Cortex of kidney (tissue), 1 donor: ENCODE measurements around the gene DDIT4.
"Not testable (repeated sequence)": the region's sequence is repeated elsewhere in the genome, so short reads cannot be mapped to it uniquely, and the experiment has no call there.

Experiments
- DNase-seq: peaks from one replicate; lab custom pipeline; 2025; lab: John Stamatoyannopoulos, UW

The DDIT4 gene

DNA sequence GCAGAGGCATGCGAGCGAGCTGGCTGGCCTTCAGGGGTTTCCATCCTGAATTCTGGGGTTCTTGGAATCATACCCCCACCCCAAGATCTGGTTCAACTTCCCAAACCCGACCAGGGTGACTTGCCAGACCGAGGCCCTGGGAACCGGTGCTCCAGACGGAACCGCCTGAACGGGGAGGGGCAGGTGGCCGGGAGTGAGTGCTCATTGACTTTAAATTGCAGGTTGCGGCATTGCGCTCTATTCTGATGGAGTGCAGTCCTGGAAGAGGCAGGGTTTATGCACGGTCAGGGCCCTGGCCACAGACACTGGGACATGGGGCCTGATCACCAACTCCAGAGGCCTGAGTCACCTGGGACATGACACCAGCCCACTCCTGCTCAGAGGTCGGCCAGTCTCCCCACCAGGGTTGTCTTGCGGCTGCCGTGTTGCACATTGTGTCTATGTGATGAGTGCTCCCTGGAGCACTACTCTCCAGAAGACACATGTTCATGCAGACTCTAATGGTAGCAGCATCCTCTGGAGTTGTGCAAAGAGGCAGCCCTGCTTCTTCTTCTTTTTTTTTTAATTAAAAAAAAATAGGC is 5.8 kb upstream of the DDIT4 start:
- DNase-seq: no peak

DNA sequence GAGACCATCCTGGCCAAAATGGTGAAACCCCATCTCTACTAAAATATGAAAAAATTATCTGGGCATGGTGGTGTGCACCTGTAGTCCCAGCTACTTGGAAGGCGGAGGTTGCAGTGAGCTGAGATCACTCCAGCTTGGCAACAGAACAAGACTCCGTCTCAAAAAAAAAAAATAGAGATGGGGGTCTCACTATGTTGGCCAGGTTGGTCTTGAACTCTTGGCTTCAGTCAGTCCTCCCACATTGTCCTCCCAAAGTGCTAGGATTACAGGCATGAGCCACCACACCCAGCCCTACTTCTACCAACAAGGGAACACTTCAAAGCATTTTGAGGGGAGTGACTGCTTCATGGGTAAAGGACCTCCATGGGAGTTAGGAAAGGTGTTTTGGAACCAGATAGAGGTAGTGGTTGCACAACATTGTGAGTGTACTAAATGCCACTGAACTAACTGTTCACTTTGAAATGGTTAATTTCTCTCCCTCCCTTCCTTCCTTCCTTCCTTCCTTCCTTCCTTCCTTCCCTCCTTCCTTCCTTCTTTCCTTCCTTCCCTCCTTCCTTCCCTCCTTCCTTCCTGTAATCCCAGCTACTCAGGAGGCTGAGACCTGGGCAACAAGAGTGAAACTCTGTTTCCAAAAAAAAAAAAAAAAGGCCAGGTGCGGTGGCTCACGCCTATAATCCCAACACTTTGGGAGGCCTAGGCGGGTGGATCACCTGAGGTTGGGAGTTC is 5.1 kb upstream of the DDIT4 start:
- not testable (repeated sequence) for DNase-seq

DNA sequence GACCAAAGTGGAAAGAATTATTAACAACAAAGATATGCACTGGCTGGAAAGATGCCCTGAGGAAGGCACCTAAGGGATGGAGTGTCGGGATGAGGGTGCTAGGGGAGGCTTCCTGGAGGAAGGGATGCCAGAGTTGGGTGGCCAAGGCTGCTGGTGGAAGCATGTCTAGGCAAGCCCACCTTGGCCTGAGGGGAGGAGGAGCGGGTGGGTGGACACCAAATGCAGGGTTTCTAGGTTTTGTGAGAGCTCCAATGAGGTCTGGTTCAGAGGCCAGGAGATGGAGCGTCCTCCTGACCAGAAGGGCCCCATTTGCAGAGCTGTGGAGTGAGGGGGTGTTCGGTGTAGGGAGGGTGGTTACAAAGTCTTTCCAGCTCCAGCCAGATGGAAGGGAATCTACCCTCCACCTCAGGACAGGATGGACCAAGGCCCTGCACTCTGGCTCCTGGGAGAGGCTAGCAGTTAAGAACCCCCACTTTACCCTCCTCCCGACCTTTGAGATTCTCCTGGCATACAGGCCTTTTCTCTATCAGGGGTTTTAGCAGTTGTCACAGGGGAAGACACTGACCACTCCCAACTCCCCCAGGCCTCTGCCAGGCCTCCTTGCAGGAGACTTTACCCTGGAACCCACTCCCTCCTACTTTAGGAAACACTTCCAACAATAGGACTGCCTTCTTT is 3.0 kb upstream of the DDIT4 start:
- DNase-seq: no peak

DNA sequence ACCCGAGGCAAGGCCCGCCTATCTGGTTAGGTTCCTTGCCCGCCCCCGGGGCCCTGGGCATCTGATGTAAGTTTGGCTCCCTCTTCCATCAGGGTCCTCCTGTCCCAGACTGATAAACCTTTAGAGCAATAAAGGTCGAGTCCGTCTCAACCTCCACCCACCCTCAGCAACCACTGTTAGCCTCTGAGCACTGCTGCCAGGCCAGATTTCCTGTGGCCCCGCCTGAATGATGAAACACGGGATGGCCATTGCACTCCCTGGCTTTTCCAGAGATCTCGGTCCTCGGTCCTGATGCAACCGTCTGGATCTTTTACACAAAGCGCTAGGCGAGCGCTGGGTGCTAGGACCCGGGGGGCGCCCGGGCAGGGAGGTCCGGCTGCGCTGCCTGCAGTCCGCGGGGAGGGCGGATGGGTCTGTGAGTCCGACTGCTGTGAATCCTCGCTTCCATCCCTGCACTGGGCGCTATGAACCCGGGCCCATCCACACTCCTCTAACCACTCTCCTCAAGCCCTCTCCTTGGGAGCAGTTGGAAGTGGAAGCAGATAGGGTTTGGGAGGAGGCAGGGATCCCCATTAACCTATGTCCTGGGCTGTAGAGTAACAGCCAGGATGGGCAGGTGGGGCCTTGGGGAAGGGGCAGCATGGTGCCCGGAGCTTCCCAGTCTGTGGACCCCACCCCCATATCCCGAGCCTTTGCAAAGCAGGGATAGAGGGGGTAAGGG is 875 bp upstream of the DDIT4 start:
- no peak for DNase-seq

DNA sequence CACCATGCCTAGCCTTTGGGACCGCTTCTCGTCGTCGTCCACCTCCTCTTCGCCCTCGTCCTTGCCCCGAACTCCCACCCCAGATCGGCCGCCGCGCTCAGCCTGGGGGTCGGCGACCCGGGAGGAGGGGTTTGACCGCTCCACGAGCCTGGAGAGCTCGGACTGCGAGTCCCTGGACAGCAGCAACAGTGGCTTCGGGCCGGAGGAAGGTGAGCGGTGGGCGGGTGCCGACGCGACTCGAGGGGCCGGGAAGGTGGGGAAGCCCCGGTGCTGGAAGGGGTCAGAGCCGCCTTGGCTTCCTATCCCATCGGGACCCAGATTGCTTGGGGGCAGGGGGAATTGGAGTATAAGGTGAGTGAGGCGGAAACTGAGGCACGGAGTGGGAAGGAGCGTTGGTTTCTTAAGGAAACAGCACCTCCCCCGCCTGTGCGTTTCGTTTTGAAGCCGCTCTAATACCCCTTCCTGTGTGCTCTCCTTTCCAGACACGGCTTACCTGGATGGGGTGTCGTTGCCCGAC is 547 bp downstream of the DDIT4 start:
- DNase-seq: no peak

DNA sequence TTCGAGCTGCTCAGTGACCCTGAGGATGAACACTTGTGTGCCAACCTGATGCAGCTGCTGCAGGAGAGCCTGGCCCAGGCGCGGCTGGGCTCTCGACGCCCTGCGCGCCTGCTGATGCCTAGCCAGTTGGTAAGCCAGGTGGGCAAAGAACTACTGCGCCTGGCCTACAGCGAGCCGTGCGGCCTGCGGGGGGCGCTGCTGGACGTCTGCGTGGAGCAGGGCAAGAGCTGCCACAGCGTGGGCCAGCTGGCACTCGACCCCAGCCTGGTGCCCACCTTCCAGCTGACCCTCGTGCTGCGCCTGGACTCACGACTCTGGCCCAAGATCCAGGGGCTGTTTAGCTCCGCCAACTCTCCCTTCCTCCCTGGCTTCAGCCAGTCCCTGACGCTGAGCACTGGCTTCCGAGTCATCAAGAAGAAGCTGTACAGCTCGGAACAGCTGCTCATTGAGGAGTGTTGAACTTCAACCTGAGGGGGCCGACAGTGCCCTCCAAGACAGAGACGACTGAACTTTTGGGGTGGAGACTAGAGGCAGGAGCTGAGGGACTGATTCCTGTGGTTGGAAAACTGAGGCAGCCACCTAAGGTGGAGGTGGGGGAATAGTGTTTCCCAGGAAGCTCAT is 1.1 kb downstream of the DDIT4 start:
- no peak for DNase-seq

DNA sequence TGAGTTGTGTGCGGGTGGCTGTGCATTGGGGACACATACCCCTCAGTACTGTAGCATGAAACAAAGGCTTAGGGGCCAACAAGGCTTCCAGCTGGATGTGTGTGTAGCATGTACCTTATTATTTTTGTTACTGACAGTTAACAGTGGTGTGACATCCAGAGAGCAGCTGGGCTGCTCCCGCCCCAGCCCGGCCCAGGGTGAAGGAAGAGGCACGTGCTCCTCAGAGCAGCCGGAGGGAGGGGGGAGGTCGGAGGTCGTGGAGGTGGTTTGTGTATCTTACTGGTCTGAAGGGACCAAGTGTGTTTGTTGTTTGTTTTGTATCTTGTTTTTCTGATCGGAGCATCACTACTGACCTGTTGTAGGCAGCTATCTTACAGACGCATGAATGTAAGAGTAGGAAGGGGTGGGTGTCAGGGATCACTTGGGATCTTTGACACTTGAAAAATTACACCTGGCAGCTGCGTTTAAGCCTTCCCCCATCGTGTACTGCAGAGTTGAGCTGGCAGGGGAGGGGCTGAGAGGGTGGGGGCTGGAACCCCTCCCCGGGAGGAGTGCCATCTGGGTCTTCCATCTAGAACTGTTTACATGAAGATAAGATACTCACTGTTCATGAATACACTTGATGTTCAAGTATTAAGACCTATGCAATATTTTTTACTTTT is 1.8 kb downstream of the DDIT4 start:
- DNase-seq: no peak

DNA sequence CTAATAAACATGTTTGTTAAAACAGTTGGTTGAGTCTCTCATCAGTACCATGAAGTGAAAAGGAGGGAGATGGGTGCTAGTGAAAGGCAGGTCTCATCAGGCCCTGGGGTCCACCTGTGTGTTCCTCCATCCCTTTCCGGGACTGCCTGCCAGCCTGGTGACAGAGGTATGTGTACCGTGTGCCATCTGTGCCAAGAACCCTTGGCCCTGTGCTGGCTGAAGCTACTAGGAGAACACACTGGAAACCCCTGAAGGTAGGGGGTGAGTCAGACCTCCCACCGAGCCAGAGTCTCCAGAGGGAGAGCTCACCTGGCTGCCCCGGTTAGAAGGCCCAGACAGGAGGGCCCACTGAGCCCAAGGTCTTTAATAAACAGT is 2.3 kb downstream of the DDIT4 start:
- no peak for DNase-seq

DNA sequence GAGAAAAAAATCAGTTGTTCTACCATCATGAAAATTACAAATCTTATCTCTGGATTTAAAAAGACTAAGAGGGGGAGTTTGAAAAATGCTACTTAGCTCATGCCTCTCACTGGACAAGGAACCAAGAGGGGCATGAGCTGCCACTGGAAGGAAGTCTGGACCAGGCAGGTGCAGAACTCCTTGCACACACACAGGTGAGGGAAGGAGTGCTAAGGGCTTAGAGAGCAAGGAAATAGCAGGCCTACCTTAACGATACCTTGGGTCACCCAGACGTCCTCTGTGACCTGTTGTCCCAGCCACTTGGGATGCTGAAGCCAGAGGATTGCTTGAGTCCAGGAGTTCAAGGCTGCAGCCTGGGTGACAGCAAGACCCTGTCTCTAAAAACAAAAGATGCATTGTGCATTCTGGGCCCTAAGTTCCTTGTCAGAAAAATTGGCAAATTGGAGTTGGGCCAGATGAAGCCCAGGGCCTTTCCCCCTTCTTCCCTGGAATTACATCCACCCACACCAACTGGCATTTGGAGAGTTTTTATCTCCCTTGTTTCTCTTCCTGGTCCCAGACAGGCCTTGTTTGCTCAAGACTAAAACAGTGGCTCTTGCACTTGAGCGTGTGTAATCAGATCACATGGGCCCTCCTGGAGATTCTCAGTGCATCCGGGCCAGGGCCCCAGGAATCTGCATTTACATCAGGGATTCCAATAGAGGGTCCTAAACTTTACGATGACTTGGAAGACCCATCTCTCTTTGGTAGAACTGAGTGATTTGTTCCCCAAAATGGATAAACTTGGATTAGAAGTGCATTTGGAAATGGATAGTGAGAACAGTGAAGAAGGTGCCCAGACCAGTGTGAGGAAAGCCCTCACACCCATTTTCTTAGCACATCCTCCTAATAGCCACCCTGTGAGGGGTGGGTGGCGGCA is 3.0 kb downstream of the DDIT4 start:
- DNase-seq: no peak

DNA sequence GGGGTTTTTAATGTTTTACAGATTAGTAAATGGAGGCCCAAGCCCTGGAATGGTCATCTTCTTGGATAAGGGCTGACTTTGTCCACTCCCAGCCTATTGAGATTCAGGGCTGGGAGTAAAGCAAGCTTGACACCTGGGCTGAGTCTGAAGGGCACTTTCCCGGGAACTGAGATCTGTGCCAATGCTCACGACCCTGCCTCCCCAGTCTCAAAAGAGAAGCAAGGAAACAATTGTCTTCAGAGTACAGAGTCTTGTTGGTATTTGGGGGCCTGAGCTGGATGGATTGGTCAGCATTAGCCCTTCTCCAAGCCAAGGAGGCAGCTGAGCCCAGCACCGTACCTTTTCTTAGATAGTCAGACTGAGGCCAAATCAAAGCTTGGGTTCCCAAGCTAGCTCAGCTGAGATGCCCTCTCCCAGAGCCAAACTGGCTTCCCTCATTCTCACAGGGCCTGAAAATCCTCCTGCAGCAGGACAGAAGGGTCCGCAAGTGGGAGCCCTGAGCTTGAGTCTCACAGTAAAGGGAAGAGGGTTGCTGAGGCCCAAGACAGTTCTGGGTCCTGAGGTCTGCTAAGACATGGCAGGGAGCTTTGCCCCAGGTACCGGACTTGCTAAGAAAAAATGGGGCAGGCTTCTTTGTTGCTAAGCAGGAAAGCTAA is 3.7 kb downstream of the DDIT4 start:
- DNase-seq: no peak

DNA sequence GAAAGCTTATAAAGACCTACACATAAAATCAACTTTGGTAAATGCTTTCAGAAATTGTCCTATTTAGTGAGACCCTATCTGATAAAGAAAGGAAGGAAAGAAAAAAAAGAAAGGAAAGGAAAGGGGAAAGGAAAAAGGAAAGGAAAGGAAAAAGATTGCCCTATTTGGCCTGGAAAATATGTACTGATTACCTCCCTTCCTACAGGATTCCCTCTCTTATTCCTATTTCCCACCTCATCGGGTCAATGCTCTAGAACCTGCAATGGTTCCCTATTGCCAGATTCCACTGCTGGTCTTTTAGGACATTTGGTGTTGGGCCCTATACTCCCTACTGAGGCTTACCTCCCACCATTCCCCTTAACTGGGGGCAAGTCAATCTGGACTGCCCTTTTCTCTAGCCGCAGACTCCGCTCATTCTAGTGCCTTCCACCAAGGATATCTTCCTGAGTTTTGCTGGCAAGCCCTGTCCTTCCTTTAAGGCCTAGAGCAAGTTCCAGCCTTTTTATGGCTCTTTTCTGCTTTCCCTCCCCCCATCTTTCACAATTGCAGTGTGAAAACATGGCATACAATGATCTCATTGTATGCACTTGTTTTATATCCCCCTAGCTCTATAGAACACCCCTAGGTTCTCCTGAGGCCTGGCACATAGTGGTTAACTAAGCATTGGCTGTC is 4.4 kb downstream of the DDIT4 start:
- no peak for DNase-seq

DNA sequence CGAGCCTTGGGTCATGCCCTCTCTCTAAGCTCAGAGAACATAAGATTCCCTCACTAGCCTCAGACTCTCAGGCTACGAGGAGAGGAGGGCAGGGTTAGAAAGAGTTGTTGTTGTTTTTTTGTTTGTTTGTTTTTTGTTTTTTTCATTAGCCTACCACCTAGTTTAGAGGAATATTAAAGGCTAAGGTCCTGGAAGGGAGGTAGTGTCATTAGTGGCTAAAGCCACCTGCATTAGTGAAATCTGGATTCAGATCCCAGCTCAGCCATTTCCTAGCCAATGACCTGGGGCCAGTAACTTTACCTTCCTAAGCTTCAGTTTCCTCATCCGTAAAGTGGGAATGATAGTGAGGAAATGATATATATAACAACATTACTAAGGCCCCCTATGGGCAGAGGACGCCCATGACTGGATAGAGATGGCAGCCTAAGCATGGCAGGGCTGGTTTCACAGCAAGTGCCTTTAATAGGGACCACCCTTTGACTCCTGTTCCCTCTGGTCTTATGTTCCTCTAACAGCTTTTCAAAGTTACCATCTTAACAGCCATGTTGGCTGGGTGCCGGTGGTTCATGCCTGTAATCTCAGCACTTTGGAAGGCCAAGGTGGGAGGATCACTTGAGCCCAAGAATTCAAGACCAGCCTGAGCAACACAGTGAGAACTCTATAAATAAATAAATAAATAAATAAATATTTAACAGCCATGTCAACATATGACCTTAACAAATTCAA is 5.1 kb downstream of the DDIT4 start:
- DNase-seq: no peak

DNA sequence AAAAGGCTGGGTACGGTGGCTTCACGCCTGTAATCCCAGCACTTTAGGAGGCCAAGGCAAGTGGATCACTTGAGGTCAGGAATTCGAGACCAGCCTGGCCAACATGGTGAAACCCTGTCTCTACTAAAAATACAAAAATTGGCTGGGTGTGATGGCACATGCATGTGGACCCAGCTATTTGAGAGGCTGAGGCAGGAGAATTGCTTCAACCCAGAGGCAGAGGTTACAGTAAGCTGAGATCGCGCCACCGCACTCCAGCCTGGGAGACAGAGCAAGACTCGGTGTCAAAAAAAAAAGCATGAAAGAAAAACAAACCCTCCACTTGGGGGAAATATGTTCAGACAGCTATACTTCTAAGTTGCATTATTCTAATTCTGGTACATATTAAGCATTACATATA is 5.9 kb downstream of the DDIT4 start:
- DNase-seq: not testable (repeated sequence)

DNA sequence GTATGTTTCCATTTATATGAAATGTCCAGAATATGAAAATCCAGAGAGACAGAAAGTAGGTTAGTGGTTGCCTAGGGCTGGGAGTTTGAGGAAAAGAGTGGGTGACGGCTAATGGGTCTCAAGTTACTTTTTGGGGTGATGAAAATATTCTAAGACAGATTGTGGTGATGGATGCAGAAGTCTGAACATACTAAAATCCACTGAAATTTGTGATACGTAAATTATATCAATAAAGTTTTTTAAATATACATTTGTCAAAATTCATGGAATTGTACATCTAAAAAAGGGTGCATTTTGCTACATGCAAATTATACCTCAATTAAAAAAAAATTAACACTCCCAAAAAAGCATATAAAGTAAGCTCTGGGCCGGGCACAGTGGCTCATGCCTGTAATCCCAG is 9.4 kb downstream of the DDIT4 start:
- no peak for DNase-seq

DNA sequence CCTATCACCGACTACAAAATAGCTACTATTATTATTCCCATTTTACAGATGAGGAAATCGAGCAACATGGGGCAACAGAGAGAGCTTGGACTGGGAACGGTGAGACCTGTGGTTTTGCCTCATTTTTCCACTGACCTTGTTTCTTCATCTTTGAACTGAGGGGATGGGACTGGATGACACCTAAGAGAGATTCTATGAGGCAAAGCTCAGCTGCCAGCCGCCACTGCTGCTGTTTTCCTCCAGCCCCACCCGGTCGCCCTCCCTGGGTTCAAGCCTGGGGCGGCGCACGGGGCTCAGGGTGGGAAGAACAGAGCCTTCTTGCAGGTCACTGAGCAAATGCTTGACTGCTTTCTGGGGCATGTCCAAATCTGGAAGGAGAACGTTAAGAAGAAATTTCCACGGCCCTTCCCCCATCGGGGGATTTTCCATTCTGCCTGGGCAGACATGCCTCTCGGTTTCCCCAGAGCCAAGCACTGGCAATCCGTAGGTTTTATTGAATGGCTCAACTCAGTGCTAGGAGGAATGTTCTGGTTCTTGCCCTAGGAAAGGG is 12.3 kb downstream of the DDIT4 start:
- DNase-seq: no peak

DNA sequence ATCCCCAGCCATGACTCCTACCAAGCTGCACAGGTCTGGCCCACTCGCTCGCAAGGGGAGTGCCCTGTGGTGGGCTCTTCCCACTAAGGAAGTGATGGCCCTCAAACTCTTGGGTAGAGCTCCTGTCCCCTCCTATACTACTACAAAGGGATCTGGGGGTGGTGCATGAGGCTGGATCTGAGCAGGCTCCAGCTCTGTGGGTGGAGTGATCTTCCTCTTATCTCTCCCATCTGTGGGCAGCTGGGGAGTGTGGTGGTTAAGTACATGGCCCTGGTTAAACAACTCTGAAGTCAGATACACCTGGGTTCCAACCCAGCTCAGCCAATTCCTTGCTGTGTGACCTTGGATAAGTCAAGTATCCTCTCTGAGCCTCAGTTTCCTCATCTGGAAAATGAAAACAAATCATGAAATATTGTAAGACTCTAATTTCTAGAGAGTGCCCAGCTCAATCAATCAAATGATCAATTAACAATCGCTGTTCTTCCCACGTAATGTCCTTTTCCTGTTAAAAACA is 17.4 kb downstream of the DDIT4 start:
- DNase-seq: no peak

DNA sequence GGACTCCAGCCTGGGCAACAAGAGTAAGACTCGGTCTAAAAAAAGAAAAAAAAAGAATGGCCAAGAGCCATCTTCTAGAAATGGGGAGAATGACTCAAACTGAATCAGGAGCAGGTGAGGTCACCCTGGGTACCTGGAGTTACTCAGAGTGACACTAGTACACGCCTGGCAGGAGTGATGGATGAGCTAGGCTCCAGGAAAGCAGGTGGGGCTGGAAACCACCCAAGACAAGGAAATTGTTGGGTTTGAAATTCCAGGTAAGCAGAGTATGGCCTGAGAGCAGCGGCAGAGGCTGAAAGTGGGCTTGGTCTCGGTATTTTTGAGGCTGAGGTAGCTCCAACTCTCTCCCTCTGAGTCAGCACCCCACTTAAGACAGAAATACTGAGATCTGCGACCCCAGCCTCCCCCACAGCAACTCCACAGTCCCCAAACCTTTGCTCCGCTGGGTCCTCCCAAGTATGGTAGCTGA is 18.5 kb downstream of the DDIT4 start:
- no peak for DNase-seq

DNA sequence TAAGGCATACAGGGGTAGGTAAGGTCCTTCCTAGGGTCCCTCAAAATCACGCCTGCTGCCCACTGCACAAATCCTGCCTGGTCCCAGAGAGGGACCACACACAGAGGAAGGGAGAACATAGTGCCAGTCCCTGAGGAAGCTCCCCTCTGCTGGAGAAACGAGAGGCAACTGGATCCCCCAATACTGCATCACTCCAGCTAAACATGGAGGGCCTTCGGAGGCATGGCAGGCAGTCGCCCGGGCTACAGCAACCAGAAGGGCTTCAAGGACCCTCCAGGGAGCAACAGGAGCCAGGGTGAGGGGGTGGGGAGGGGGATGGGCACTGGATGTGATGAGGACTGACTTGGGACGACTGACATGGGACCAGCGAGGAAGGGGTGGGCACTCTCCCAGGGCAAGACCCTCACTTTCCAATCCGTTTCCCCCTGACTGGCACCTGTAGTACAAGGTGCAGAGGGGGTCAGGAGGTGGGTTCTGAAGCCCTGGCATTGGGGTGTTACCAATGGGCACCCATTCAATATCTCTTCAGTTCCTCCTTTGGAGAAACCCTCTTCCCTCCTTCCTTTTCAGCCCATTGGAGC is 21.7 kb downstream of the DDIT4 start:
- no peak for DNase-seq
